ENCODE results near the gene ALDH18A1. TPM values are rescaled to one million over a fixed set of nuclear protein-coding genes. Genes with fewer than 3 reads are reported as not detected.
"Not testable (repeated sequence)": the region's sequence is repeated elsewhere in the genome, so short reads cannot be mapped to it uniquely, and the experiment has no call there.

The ALDH18A1 gene
- total RNA-seq, 3 donors from 2014 or later (not counting 1 experiment from before 2014, with no cell fraction given), result 20.7 to 33.4 (median 25.2) TPM

GRCh38 chr10:95674643-95675042 lies 18.1 kb upstream of the ALDH18A1 start:
- no peak overlapping the region for H3K27ac Mint-ChIP-seq
- no peaks in the 10 kb centered on the region for H3K27me3 ChIP-seq (ENCODE audit: control insufficient read depth, insufficient read depth, low read length)
- ATAC-seq (no peak), DNase-seq (no peak)
- no peaks in the 10 kb centered on the region for H3K9me3 ChIP-seq (ENCODE audit: control insufficient read depth, insufficient read depth, low read length)
- no peak overlapping the region for H3K27ac ChIP-seq (ENCODE audit: low read length)
- no peak overlapping the region for H3K4me3 Mint-ChIP-seq
- H3K36me3 ChIP-seq (ENCODE audit: control insufficient read depth, insufficient read depth, low read length), result peaks cover 36% of the 10 kb centered on the region
- TF ChIP-seq CTCF (IDR thresholded peaks at IDR 0.05), result no peak
- intact Hi-C loops (cut with micrococcal nuclease), result no loop called here
- WGBS (ENCODE audit: insufficient coverage), result 100% methylated on average over 1 of the region's 1 CpG
- no peaks in the 10 kb centered on the region for H3K4me1 ChIP-seq (ENCODE audit: control insufficient read depth, insufficient read depth, low read length)
- H3K27me3 Mint-ChIP-seq (ENCODE audit: low read depth in 2 of 2), result no peaks in the 10 kb centered on the region
- no peak overlapping the region for H3K4me3 ChIP-seq (ENCODE audit: low read length)
- no peaks in the 10 kb centered on the region for H3K4me1 Mint-ChIP-seq
- no peaks in the 10 kb centered on the region for H3K9me3 Mint-ChIP-seq
- H3K36me3 Mint-ChIP-seq, result no peaks in the 10 kb centered on the region

- H3K36me3 ChIP-seq (ENCODE audit: control insufficient read depth, insufficient read depth, low read length), result peaks cover 27% of the 10 kb centered on the region
- H3K27me3 Mint-ChIP-seq (ENCODE audit: low read depth in 2 of 2); H3K9me3 Mint-ChIP-seq; H3K27ac Mint-ChIP-seq; DNase-seq; H3K27ac ChIP-seq (ENCODE audit: low read length); intact Hi-C loops (cut with micrococcal nuclease); H3K4me1 ChIP-seq (ENCODE audit: control insufficient read depth, insufficient read depth, low read length); ATAC-seq; H3K4me1 Mint-ChIP-seq; H3K4me3 Mint-ChIP-seq; H3K4me3 ChIP-seq (ENCODE audit: low read length); H3K9me3 ChIP-seq (ENCODE audit: control insufficient read depth, insufficient read depth, low read length); H3K27me3 ChIP-seq (ENCODE audit: control insufficient read depth, insufficient read depth, low read length): not testable (repeated sequence)
- over 99% methylated on average over 7 of the region's 7 CpGs for WGBS (ENCODE audit: insufficient coverage)
- H3K36me3 Mint-ChIP-seq, result peaks cover 13% of the 10 kb centered on the region
Observed at GRCh38 chr10:95672641-95673040, 16.1 kb upstream of the ALDH18A1 start.

- no peaks in the 10 kb centered on the region for H3K9me3 Mint-ChIP-seq
- no peak for ATAC-seq
- H3K27ac Mint-ChIP-seq, result no peak overlapping the region
Observed at GRCh38 chr10:95664543-95664942, 8.0 kb upstream of the ALDH18A1 start.

GRCh38 chr10:95663496-95663895 lies 7.0 kb upstream of the ALDH18A1 start:
- 95% methylated on average over 1 of the region's 1 CpG for WGBS (ENCODE audit: insufficient coverage)
- Mint-ChIP-seq H3K9me3 (no peaks in the 10 kb centered on the region), H3K4me1 (no peaks in the 10 kb centered on the region), H3K36me3 (peaks cover 11% of the 10 kb centered on the region), H3K27me3 (ENCODE audit: low read depth in 2 of 2) (no peaks in the 10 kb centered on the region), H3K27ac (no peak overlapping the region), H3K4me3 (no peak overlapping the region)
- Histone ChIP-seq H3K36me3 (ENCODE audit: control insufficient read depth, insufficient read depth, low read length) (peaks cover 10% of the 10 kb centered on the region), H3K4me1 (ENCODE audit: control insufficient read depth, insufficient read depth, low read length) (no peaks in the 10 kb centered on the region), H3K27ac (ENCODE audit: low read length) (no peak overlapping the region), H3K27me3 (ENCODE audit: control insufficient read depth, insufficient read depth, low read length) (no peaks in the 10 kb centered on the region), H3K4me3 (ENCODE audit: low read length) (no peak overlapping the region), H3K9me3 (ENCODE audit: control insufficient read depth, insufficient read depth, low read length) (no peaks in the 10 kb centered on the region)
- intact Hi-C loops (cut with micrococcal nuclease), result no loop called here
- ATAC-seq (no peak), DNase-seq (no peak)
- no peak for TF ChIP-seq CTCF (IDR thresholded peaks at IDR 0.05)

More at GRCh38 chr10:95664543-95664942, 8.0 kb upstream of the ALDH18A1 start:
- peaks cover 16% of the 10 kb centered on the region for H3K36me3 Mint-ChIP-seq
- no peak overlapping the region for H3K4me3 Mint-ChIP-seq
- no peak for DNase-seq
- no peak for TF ChIP-seq CTCF (IDR thresholded peaks at IDR 0.05)
- Histone ChIP-seq H3K4me3 (ENCODE audit: low read length) (no peak overlapping the region), H3K36me3 (ENCODE audit: control insufficient read depth, insufficient read depth, low read length) (peaks cover 11% of the 10 kb centered on the region), H3K9me3 (ENCODE audit: control insufficient read depth, insufficient read depth, low read length) (no peaks in the 10 kb centered on the region), H3K4me1 (ENCODE audit: control insufficient read depth, insufficient read depth, low read length) (no peaks in the 10 kb centered on the region), H3K27me3 (ENCODE audit: control insufficient read depth, insufficient read depth, low read length) (no peaks in the 10 kb centered on the region), H3K27ac (ENCODE audit: low read length) (no peak overlapping the region)
- intact Hi-C loops (cut with micrococcal nuclease), result no loop called here
- H3K4me1 Mint-ChIP-seq, result no peaks in the 10 kb centered on the region
- no peaks in the 10 kb centered on the region for H3K27me3 Mint-ChIP-seq (ENCODE audit: low read depth in 2 of 2)
